ENCODE data around the gene BEGAIN.

Gene BEGAIN, protein sequence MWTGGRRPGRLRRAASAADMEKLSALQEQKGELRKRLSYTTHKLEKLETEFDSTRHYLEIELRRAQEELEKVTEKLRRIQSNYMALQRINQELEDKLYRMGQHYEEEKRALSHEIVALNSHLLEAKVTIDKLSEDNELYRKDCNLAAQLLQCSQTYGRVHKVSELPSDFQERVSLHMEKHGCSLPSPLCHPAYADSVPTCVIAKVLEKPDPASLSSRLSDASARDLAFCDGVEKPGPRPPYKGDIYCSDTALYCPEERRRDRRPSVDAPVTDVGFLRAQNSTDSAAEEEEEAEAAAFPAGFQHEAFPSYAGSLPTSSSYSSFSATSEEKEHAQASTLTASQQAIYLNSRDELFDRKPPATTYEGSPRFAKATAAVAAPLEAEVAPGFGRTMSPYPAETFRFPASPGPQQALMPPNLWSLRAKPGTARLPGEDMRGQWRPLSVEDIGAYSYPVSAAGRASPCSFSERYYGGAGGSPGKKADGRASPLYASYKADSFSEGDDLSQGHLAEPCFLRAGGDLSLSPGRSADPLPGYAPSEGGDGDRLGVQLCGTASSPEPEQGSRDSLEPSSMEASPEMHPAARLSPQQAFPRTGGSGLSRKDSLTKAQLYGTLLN

GRCh38 chr14:100587086-100587762 lies at the start of gene BEGAIN:
TSS of gene BEGAIN (minus strand) at chr14:100587417. CDS start at chr14:100587290, 127 bp downstream.
- no peak for DNase-seq

GRCh38 chr14:100636559-100636958 lies 49.3 kb upstream of the BEGAIN start:
- no peak for DNase-seq

- no peak for DNase-seq
These were observed 46.8 kb upstream of the BEGAIN start for GRCh38 chr14:100634026-100634425.

DNA sequence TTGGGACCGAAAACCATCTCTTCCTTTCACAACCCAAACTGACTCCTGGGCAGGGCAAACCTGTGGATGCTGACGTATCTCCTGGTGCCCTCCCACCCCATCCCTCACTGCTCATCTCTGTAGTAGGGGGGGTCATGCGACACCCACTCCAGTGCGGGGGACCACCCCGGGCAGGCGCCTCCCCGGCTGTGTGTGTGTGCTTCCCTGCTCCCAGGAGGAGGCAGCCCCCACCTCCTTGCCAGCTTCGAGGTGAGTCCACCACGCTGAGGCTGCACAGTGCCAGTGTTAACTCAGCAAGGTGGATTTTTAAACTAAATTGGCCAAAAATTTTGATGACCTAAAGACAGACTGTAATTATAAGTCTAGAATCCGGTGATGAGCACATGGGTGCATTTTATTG lies 46.2 kb upstream of the BEGAIN start:
- no peak for DNase-seq

DNA sequence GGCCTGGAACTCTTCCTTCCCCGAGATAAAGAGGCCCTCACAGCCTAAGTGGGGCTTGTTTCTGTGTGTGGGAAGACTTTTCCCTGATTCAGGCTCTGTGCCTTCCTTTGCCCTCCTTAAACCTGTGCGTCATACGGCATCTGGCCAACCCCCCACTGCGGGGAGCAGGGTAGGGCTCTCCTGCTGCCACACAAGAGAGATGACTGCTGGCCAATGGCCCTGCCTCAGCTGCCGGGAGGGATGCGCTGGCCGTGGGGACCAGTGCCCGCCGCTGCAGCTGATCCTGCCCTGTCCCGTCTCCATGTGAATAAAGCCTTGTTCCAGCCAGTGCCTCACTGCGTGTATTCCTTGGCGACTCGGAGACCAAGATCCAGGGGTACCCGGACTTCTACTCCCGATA lies 42.5 kb upstream of the BEGAIN start:
- DNase-seq, result no peak

GRCh38 chr14:100629098-100629497 lies 41.9 kb upstream of the BEGAIN start:
- no peak for DNase-seq

GRCh38 chr14:100628225-100628624 lies 41.0 kb upstream of the BEGAIN start:
- DNase-seq, result no peak

DNA sequence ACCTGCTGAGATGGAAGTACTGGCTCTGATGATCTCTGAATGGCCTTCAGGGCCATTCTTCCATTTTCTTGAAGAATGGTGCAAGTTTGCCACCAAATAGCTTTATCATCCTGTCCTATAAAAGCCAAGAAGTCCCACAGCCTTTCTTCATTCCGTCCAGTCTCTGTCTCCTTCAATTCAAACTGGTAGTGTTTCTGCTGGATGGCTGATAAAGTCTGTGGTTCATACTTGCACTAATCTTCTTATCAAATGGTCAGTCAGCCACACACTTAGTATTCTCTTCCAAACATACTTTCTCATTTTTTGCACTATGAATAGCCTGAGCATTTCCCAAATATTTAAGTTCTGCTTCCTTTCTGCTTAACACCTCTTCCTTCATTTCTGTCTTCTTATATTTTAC lies 39.4 kb upstream of the BEGAIN start:
- DNase-seq, result no peak

- no peak for DNase-seq
These were observed 36.7 kb upstream of the BEGAIN start for GRCh38 chr14:100623961-100624360.

DNA sequence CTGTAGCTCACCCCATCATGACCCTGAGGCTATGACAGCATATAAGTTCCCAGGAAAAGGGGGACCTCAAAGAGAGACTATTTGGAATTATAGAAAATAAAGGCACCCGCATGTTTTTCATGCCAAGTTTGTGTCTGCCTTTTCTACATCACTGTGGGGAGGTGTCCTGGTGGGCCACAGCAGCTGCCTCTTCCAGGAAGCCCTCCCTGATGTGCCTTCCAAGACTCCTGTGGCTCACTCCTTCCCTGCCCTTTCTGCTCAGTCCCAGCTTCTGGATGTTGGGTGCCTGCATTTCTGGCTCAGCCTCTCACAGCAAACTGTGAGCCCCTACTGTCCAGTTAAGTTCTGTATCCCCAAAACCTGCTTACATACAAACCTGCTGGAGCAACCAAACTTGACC lies 36.3 kb upstream of the BEGAIN start:
- no peak for DNase-seq

- no peak for DNase-seq
These were observed 35.7 kb upstream of the BEGAIN start for GRCh38 chr14:100622708-100623485.

GRCh38 chr14:100622224-100622623 lies 35.0 kb upstream of the BEGAIN start:
- no peak for DNase-seq

GRCh38 chr14:100621806-100622205 lies 34.6 kb upstream of the BEGAIN start:
- no peak for DNase-seq

GRCh38 chr14:100620255-100621100 lies 33.3 kb upstream of the BEGAIN start:
- no peak for DNase-seq

GRCh38 chr14:100619396-100620254 lies 32.4 kb upstream of the BEGAIN start:
- DNase-seq, result no peak

DNA sequence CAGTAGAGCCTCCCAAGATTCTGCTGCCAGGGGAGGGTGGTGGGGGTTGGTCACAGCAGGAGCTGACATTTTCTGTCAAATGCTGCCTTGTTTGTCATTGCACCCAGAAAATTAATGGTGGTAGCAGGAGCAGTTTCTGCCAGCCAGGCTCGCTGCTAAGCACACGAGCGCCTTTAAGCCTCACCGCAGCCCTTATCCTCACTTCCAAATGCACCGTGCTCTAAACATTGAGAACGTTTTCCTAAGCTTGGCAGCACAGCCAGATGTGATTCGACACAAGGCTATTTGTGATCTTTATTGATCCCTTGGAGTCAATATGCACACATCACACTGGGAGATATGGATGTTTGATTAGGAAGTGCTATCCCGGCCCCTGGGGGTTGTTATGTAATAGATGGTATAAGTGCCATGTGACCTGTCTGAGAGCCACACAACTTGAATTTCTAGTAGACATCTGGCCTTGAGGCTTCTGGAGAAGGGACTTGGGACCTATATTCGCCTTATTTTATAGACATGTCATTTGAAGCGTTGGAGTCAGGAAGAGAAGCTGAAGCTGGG lies 31.6 kb upstream of the BEGAIN start:
- no peak for DNase-seq

DNA sequence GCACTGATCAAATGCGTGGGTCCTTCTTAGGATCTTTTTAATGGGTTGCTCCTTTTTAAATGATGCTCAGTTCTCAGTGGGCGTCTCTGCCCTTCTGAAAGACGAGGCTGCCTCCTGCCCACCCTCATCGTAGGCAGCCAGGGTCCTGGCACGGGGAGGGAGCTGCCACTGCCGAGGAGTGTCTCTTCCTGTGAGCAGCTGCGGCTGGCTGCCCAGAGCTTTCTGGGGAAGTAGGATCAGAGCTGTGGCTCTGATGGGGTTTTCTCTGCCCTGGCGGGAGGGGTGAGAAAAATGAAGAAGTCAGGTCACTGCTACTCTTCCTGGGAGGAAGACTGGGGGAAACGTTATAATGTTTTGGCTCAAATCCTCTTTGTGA lies 31.1 kb upstream of the BEGAIN start:
- peak; percentile 46 for DNase-seq

DNA sequence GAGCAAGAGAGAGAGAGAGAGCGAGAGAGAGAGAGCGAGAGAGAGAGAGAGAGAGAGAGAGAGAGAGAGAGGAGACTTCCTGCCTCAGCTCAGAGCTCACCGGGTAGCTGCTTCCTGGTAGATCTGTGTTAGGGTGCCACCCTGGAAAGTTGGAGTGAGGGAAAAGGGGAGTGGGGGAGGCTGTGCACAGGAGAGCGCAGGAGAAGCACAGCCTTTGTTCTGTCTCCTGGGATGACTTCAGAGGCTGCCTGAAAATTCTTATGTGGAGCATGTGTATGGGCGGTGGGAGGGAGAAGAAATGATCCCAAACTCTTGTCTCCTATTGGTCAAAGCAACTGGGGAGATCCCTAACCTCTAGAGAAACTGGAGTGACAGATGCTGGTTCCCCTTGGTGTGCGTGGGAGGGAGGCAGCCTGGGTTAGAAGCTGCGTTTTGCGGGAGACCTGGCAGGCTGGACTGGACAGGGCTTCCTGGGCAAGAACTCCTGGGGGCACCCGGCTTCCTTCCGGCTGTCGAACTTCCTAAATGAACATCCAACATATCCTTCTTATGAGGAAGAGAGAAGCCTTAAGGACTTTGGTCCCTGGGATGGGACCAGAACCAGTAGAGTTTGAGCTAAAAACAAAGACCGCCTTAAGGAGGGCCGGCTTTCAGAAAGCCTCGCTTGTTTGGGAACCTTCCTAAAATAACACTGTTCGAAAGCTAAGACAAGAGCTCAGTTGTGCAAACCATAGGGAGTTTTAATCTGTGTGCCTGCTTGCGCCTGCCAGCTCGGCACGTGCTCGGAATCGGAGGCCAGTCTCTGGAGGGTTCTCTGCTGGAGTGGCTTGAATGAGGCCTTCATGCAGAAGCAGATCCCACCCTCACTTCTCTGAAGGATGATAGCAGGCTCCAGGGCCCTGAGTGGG lies 30.4 kb upstream of the BEGAIN start:
- DNase-seq, result no peak

DNA sequence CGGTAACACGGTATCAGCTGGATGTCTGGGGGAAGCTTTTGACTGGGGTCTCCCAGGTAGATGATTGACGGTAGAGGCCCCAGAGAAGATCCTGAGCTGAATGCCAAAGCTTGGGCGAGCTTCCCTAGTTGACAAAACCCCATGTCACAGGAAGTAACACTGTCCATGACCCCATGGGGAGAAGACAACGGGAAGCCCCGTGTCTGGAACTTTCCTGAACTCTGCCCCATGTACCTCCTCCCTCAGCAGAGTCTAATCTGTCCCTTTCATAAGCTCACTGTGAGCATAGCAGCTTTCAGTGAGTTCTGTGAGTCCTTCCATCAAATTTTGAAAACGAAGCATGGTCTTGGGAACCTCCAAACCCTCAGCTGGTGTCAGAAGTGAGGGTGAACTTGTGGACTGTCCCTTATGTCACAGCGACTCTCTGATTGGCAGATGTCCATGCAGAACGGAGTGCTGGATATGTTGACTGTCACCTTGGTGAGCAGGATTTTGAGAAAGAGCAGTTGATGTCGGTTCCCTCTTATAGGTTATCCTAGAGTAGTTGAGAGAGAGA lies 29.7 kb upstream of the BEGAIN start:
- DNase-seq, result no peak

Data from GF-D8 (cell line).